LNCaP clone FGC (cell line): ENCODE results near the gene YDJC.
A peak's percentile ranks its signal among the peaks of the same experiment; 100 is the strongest.
"Not testable (repeated sequence)": the region's sequence is repeated elsewhere in the genome, so short reads cannot be mapped to it uniquely, and the experiment has no call there.

ENCODE experiments used
- DNase-seq: peaks from one replicate; pipeline ENCODE4 v3.0.0-alpha.2; 2011; ENCODE audit warnings: low read depth
- H3K4me3 ChIP-seq: 2 replicates; pipeline ENCODE4 v1.5.1; 2011; ENCODE audit warnings: mild to moderate bottlenecking, low read depth, low read length, control low read depth
- CTCF ChIP-seq: IDR thresholded peaks from 2 replicates; pipeline ENCODE4 v1.5.1; 2012; ENCODE audit warnings: mild to moderate bottlenecking; ENCODE audit not compliant: control insufficient read depth, insufficient read depth; ENCODE audit errors: extremely low read depth

Gene YDJC

DNA sequence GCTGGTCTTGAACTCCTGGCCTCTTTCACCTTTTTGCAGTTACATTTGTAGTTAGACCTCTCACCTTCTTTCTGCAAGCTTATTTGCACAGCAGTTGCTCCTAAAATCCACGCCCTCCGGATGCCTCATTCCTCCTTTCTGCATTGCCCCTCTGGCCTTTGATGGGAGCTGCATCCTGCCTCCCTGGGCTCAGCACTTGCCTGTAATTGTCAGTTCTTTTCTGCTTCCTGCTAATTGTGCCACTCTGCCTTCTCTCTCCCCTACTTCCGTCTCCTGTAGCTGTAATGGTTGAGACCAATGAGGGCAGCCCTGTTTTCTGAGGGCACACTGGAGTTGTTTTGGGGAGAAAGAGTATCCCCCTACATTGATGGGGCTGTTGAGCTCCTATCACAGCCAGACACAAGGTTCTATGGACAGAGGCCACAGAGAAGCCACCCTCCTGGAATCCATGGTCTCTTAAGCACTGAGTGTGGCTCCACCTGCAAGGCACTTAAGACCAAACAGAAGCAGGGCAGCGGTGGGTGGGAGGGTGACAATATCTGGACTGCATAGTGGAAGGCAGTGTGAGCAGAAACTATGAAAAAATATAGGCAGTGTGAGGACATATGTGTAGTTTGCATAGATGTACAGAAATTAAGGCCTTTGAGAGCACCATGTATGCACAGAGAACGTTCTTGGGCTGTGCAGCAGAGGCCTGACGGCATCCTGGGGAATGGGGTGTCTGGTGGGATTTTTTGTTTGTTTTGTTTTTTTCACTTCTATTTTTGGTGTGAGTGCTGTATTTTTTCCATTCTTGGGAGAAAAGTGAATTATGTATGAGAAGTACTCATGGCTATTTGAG lies 30.5 kb downstream of the YDJC start:
- no peak for DNase-seq
- H3K4me3 ChIP-seq = no peak overlapping the region
- TF ChIP-seq CTCF = no peak

DNA sequence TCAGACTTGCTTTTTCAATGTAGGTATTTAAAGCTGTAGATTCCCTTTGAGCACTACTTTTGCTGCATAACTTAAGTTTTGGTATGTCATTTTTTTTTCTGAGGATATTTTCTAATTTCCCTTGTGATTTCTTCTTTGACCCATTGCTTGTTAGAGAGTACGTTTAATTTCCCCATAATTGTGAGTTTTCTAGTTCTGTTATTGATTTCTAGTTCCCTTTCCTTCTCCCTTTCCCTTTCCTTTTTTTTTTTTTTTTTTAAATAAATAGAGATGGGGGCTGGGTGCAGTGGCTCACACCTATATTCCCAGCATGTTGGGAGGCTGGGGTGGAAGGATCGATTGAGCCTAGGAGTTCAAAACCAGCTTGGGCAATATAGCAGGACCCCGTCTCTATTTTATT lies 31.5 kb downstream of the YDJC start:
- H3K4me3 ChIP-seq = no peak overlapping the region
- no peak for TF ChIP-seq CTCF
- no peak for DNase-seq

- H3K4me3 ChIP-seq, DNase-seq: not testable (repeated sequence)
These were observed 33.3 kb downstream of the YDJC start for GRCh38 chr22:21596356-21597135.

- TF ChIP-seq CTCF = no peak
- DNase-seq = no peak
- H3K4me3 ChIP-seq = no peak overlapping the region
These were observed 34.9 kb downstream of the YDJC start for GRCh38 chr22:21594865-21595452.

DNA sequence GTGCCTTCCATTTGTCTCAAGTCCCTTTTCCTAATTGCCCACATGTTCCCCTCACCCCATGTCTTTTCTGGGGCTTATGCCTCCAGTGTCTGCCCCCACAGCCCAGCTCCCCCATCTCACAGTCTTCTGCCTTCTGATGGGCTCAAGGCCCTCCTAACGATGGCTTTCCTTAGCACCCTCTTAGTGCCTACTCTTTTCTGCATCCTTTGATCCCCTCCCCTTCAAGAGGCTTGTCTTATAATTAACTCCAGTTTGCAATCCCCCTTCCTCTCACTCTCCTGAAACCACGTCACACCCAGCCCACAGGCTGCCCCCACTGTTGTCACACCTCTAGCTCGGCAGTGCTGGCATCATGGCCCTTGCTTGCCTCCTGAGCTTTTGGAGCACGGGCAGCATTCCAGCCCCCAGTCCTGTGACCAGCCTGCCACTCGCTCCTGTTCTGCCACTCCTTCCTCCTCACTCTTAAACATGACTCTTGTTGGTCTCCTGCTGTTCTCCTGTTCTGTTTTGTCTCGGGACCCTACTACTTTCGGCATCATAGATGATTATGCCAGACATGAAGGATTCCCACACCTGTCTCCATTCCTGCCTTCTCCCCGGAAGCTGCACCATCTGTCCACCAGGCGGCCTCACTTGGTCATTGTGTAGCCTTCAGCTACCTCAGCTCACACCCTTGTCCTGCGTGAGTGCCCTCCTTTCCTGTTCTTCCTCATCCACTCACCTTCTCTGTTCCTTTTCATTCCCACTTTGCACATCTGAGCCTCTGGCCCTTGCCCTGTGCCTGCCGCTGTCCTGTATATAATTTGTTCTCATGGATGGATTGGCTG lies 36.2 kb downstream of the YDJC start:
- TF ChIP-seq CTCF = peak; percentile 23
- no peak for DNase-seq
- no peak overlapping the region for H3K4me3 ChIP-seq

DNA sequence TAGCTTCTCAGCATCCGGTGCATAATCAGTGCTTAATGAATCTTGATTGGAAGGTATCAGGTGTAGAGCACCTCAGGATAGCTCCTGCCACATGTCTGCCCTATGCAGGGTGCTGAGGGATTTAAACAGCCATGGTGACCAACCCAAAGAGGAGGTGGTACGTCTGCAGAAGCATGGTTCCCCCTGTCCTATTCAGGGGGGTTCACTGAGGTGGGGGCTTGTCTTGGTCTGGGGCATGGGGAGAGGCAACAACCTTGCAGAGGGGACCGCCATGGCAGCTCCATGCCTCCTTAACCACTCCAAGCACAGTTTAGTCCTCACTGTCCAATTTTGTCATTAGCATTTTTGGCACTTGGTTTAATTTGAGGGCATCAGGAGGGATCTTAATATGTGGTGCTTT lies 37.4 kb downstream of the YDJC start:
- no peak for DNase-seq
- no peak overlapping the region for H3K4me3 ChIP-seq
- TF ChIP-seq CTCF = no peak

- H3K4me3 ChIP-seq = no peak overlapping the region
- DNase-seq = no peak
- TF ChIP-seq CTCF = no peak
These were observed 38.1 kb downstream of the YDJC start for GRCh38 chr22:21591695-21592094.
